IMR-90 (cell line): ENCODE measurements around the gene ARHGAP24.

Source experiments
- CTCF ChIP-seq: conservative IDR thresholded peaks from 2 replicates; pipeline ENCODE4 v1.5.1; 2012; ENCODE audit warnings: mild to moderate bottlenecking, low read depth, low read length, improper control_type of control experiment
- POLR2A ChIP-seq: IDR thresholded peaks from 2 replicates; pipeline ENCODE4 v1.6.1; 2012; ENCODE audit warnings: mild to moderate bottlenecking, low read depth, low read length

GRCh38 chr4:85598936-85599335, 124.0 kb downstream of the ARHGAP24 start:
- no peak for TF ChIP-seq CTCF
- no peak for TF ChIP-seq POLR2A
